DMS114 treated with DMSO at 0.1 percent for 48 hours (cell line): ENCODE measurements around the gene PPHLN1.

Experiments
- DNase-seq: peaks from one replicate; lab custom pipeline; 2025; ENCODE audit not compliant: unreplicated experiment; lab: John Stamatoyannopoulos, UW

PPHLN1 gene, protein sequence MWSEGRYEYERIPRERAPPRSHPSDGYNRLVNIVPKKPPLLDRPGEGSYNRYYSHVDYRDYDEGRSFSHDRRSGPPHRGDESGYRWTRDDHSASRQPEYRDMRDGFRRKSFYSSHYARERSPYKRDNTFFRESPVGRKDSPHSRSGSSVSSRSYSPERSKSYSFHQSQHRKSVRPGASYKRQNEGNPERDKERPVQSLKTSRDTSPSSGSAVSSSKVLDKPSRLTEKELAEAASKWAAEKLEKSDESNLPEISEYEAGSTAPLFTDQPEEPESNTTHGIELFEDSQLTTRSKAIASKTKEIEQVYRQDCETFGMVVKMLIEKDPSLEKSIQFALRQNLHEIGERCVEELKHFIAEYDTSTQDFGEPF

DNA sequence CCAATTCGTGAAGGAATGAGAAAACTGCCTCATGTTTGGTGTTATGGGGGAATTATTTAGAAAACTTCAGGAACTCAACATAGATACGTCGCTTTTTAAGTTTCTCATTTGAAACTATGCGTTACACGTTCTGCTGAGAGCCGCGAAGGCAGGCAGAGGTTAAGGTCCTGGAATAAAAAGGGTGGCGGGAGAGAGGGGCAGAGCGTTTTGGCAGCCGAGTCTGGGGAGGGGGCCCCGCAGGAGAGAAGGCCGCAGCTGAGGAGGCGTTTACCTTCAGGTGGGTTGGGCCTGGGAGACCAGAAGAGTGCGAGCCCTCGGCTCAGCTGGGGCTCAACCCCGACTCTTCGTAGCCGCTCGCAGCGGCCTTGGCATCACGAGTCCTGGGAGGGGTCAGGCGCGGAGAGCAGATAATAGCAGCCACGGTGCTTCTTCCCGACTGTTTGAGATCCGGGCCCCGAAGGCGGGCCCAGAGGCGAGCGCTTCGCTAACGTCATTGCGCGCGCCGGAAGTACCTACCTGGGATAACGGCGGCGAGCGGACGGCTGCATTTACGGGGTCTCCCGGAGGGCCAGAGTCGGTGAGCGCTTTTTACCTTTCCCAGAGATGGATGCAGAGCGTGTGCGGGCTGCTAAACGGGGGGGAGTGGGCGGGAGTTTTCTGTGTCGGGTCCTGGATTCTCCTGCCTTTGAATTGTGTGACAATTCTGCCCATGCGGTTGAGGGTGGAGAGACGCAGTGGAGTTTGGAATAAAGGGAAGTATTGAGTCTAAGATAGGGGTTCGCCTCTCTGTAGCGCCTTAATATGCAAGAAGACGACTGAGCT is at the start of gene PPHLN1, which contains the start of gene ZCRB1:
TSS of gene PPHLN1 (plus strand) at position 515 of the 822 bp plus-strand sequence. CDS start 9,736 bp downstream, outside the sequence.
TSS of gene ZCRB1 (minus strand) at position 442 of the 822 bp plus-strand sequence. CDS start 1,992 bp downstream, outside the sequence.
- peak; percentile 61 for DNase-seq

DNA sequence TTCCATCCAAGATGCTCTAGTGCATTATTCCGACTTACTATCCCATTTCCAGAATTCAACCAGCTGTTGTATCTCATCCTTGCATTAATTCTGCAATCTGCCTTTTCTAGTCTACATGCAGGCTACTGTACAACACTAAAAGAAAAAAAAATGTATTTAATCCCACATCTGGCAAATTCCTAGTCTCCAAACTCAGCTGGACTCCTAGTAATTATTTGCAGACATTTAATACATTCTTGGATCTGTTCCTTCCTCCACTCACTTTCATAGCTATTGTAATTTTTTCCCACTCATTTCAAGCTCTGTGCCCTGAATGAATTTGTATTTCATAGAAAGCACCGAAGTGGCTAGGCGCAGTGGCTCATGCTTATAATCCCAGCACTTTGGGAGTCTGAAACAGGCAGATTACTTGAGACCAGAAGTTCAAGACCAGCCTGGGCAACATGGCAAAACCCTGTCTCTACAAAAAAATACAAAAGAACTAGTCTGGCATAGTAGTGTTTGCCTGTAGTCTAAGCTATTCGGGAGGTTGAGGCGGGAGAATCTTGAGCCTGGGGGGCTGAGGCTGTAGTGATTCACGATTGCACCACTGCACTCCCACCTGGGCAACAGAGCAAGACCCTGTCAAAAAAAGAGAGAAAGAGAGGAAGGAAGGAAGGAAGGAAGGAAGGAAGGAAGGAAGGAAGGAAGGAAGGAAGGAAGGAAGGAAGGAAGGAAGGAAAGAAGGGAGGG is 48.4 kb upstream of the PPHLN1 start:
- no peak for DNase-seq

DNA sequence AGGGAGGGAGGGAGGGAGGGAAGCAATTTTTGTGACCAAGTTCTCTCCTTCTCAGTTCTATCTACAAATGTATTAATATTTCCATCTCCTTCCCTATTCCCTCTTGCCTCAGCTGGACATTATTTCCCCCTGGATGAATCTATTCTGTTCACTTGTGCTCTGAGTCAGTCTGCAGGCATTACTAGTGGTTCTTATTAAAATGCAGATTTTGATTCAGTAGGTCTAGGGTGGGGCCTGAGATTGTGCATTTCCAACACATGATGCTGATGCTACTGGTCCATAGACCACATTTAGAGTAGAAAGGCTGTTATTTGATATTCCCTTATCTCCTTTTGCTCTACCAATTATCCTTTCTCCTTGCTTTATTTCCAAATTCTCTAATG is 47.8 kb upstream of the PPHLN1 start:
- no peak for DNase-seq

DNA sequence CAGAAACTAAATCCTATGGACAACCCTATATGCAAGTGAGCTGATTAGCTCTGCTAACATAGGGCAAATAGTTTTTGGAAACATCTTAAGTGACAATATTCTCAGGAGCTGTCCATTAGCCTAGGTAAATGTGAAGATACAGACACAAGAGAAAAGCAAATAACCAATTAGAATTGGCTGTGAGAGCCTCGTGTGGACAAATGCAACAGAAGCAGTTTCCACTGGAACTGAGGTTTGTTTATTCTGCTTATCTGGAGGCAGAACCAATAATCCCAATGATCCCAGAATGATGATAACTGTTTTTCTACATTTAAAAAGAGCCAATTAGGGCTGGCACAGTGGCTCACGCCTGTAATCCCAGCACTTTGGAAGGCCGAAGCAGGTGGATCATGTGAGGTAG is 44.7 kb upstream of the PPHLN1 start:
- no peak for DNase-seq

DNA sequence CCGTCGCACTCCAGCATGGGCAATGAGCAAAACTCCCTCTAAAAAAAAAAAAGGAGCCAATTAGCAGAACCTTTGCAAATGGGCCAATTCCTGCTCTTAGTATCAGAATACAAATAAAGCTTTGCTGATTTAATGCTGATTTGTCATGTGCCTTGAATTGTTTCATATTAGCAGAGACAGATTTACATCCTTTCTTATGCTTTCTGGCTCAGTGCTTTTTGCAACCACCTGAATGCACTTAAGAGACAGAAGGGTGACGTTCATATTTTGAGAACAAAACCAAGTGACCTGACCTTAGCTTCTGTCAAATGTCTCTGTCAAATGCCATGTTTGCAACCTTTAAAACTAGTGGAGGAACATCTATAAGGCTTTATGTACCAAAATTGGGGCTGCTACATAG is 44.1 kb upstream of the PPHLN1 start:
- no peak for DNase-seq

DNA sequence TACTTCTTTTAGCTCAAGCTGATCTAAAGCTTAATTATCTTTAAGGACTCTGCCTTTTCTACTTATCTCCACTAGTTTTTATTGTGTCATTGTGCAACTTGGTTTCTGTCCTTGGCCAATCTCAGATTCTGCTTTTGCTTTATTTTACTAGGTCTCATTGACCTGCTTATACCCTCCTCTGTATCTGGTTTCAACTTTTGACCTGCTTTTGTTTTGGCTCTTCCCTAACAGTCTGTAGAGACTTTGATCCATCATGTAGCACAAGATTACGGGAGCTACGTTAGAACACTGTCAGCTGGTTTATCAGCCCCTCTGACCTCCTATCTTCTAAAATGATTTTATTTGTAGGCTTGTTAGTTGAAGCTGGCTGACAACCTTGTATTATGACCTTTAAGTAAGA is 43.7 kb upstream of the PPHLN1 start:
- no peak for DNase-seq

DNA sequence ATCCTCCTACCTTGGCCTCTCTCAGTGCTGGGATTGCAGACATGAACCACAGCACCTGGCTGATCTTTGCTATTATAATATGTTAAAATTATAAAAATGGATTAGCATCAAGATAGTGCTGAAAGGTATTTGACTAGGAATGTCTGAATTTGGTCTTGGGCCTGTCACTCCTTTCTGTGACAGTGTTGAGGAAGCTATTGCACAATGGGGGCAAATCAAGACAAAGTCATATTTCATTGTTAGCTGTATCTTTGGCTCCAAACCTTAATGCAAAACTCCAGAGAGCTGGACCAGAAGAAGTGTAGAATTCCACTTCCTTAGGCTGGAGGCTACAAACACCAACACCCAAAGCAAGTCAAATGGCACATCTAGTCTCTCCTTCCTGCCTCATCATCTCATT is 42.2 kb upstream of the PPHLN1 start:
- DNase-seq: no peak

DNA sequence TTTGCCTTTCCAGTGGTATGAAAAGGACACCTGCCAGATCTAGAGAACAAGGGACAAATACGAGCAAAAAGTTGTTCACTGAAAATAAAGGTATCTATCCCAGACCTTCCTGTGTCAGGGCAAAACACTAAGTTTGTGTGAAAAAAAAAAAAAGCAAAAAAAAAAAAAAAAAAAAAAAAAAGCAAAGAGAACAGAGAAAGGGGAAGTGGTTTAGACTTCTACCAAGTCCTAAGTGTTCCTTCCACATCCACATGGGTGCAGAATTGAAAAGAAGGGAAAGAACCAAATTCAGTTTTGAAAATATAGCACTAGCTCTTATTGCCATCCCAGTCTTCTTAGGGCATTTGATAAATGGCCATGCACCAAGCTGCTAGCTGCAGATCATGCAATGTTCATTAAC is 41.8 kb upstream of the PPHLN1 start:
- no peak for DNase-seq

DNA sequence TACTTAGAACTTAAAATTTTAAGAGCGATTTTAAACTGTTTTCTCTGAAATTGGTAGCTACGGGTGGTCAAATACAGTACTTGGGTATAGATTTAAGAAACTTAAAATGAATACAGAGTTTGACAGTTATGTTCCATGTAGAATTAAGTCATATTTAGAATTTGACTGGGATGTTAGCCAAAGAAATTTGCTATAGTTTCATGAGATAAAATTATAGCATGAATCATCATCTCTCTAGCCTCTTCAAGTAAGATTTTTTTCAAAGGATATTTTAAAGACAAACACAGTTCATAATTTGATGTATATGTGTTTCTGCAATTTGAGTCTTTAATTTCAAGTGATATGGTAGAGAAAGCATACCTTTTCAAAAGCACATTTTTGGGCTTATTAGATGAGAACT is 41.1 kb upstream of the PPHLN1 start:
- no peak for DNase-seq

DNA sequence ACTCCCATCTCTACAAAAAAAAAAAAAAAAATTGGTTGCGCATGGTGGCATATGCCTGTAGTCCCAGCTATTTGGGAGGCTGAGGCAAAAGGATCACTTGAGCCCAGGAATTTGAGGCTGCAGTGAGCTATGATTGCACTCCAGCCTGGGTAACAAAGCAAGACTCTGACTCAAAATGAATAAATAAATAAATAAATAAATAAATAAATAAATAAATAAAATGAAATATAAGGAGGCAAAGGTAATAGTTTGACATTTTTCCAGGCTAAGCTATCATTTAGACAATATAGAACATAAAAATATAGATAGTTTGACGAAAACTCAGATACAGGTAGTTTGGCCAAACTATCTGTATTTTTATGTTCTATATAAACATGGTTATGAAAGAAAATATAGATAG is 40.5 kb upstream of the PPHLN1 start:
- no peak for DNase-seq

DNA sequence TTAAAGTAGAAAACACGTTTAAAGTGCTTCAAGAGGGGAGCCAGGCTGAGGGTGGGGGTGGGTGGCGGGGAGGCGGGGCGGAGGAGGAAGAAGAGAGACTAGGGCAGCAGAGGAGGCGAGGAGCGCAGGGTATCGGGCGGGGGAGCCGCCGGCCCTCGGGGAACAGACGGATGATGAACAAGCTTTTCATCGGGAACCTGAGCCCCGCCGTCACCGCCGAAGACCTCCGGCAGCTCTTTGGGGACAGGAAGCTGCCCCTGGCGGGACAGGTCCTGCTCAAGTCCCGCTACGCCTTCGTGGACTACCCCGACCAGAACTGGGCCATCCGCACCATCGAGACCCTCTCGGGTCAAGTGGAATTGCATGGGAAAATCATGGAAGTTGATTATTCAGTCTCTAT is 39.2 kb upstream of the PPHLN1 start:
- DNase-seq: no peak

DNA sequence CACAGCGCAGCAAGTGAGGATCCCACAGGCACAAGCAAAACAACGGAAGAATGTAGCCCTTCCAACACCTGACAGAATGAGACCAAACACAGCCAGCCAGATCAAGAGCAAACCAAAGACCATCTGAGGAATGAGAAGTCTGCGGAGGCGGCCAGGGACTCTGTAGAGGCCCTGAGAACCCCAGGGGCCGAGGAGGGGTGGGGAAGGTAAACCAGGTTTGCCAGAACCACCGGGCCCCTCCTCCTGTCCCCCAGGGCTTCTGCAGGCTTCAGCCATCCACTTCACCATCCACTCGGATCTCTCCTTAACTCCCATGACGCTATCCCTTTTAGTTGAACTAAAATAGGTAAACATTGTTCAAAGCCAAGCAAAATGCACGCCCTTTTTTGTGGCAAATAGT is 37.4 kb upstream of the PPHLN1 start:
- no peak for DNase-seq

DNA sequence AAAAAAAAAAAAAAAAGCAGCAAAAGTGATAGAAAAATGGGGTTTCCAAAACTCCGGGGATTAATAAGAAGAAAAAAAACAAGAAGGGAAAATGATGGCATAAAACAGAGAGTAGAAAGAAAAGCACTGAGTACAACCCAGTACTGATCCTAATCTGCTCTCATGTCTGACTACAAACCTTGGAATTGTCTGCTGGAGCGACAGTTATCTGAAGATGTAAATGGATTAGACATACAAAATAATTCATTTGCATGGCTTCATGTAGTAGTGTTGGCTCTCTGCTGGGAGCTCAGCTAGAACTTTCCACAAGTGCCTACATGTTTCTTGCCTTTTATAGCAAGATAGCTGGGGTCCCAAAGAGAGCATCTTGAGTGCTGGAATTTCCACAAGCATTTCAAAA is 34.3 kb upstream of the PPHLN1 start:
- DNase-seq: no peak

DNA sequence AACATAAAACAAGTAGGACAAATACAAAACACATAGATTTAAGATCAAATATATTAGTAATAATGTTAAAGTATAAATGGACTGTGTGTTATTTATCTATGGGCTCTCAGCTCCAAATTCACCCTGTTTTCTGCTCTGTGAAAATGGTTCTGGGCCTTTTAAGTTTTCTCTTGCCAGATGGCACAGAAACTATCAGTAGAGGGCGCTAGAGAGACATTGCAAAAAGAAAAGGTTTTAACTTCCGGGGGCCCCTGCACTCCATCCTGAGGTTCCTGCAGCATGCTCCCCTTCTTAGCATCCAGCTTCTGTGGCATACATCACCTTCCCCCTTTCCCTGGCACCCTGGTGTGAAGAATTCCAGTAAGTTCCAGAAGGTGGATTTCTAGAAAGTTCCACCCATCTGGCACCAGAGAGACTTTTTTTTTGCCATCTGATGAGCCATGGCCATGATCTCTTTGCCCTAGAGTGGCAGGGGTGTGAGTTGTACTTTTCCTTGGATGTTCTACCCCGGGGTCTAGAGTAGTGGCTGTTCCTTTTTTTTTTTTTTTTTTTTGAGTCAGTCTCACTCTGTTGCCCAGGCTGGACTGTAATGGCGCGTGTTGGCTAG is 29.4 kb upstream of the PPHLN1 start:
- DNase-seq: no peak

DNA sequence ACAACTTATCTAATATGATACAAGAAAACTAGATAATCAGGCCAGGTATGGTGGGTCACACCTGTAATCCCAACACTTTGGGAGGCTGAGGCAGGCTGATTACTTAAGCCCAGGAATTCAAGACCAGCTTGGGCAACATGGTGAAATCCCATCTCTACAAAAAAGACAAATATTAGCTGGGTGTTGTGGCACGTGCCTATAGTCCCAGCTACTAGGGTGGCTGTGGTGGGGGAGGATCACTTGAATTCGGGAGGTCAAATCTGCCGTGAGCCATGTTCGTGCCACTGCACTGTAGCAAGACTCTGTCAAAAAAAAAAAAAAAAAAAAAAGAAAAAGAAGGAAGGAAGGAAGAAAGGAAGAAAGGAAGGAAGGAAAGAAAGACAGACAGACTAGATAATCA is 27.1 kb upstream of the PPHLN1 start:
- DNase-seq: no peak

DNA sequence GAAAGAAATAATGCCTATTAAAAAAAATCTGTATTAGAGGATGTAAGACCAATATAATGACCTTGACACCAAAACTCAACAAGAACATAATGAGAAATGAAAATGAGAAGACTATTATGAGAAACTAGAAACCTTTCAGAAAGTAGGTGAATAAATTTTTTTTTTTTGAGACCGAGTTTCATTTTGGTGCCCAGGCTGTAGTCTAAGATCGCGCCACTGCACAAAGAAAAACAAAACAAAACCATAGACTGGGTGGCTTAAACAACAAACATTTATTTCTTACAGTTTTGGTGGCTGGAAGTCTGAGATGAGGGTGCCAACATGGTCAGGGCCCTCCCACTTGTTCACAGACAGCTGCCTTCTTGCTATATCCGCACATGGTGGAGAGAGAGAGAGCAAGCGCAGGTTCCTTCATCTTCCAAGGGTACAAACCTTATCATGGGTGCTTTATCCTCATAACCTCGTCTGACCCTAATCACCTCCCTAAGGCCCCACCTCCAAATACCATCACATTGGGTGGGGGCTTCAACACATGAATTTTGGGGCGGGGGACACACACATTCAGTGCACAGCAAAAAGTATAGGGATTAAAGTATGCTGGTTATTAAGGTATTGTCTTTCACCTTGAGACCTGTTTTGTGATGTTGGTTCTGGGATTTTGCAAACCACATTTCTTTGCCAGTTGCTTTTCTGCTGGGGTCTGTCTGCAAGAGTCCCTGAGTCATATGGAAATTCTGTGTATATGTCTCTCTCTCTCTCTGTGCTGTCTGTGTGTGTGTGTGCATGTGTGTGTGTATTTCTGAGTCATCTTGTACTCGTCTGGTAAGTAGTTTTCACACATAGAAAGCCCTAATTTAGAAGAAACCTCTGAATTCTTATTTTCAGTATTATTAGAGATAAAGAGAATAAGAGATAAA is 26.3 kb upstream of the PPHLN1 start:
- no peak for DNase-seq

DNA sequence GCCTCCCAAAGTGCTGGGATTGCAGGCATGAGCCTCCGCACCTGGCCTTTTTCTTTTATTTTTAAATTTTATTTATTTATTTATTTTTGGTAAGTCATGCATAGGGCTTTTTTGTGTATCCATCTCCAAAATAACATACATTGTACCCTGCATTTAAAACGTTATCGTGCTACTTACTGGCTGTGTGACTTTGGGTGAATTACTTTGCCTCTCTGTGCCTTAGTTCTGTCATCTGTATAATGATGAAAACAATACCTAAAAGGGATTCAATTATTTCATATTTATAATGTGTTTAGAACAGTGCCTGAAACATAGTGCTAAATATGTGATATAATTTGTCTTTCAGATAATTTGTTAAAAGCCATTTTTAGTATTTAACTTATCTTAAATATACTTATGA is 19.7 kb upstream of the PPHLN1 start:
- no peak for DNase-seq

DNA sequence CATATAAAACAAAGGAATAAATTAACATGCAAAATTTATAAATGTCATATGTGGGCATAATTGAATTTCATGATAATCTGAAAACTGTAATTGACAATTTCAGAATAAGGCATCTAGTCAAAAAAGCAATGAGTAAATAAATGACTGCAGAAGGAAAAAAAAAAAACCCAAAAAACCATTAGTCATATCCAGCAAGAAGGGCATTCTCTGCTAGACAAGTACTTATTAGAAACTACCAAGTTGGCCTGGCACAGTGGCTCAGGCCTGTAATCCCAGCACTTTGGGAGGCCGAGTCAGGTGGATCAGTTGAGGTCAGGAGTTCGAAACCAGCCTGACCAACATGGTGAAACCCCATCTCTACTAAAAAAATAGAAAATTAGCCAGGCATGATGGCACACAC is 17.6 kb upstream of the PPHLN1 start:
- DNase-seq: no peak

DNA sequence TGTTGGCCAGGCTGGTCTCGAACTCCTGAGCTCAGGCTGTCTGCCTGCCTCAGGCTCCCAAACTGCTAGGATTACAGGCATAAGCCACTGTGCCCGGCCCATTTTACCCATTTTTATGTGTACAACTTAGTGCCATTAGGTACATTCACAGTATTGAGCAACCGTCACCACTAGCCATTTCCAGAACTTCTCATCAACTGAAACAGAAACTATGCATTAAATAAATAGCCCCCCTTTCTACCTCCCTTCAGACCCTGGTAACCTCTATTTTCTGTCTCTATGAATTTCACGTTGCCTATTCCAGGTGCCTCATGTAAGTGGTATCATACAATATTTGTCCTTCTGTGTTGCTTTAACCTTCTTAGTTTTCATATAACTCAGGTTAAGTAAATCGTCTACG is 16.0 kb upstream of the PPHLN1 start:
- no peak for DNase-seq

DNA sequence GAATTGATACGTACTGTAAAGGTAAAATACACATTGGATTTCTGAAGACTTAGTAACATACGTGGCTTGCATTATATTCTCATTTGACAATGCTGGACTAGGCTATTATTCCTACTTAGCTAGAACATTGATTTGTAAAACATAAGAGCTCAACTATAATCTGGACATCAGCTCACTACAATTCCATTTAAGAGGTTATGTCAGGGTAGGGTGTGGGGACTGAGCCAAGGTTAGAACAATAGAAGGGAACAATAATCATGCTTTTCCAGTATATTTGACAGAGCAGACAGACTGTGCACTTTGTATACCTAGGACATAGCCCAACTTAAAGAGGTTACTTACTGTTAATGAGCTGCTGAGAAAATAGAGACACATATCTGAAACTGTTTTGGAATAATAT is 10.9 kb upstream of the PPHLN1 start:
- DNase-seq: no peak
